ENCODE data around the gene SPDL1. TPM values are rescaled to one million over a fixed set of nuclear protein-coding genes. Genes with fewer than 3 reads are reported as not detected.
A peak's percentile ranks its signal among the peaks of the same experiment; 100 is the strongest.

The SPDL1 gene
- total and polyA plus RNA-seq, 2 of the 4 experiments (the other 2 are of a cell fraction), result 18.8 to 29.4 TPM

- no peak for TF ChIP-seq SMC3 (IDR thresholded peaks at IDR 0.05; ENCODE audit: low read depth, low read length)
Measured at GRCh38 chr5:169592937-169593650, 9.5 kb downstream of the SPDL1 start (continued).

- Histone ChIP-seq H3K4me1 (ENCODE audit: control insufficient read depth, insufficient read depth, low read length) (peaks cover 2% of the 10 kb centered on the region; the same call in 1 of the 2 replicates), H2BK5ac (ENCODE audit: low read depth, low read length, poor library complexity, severe bottlenecking) (peak overlapping the region; percentile 15), H3K56ac (ENCODE audit: extremely low read depth, insufficient read depth, low read length) (no peak overlapping the region), H4K8ac (ENCODE audit: low read depth in 2 of 2, low read length in 2 of 2) (no peak overlapping the region), H3K4me2 (ENCODE audit: low read depth, low read length) (no peak overlapping the region), H3K18ac (ENCODE audit: low read depth, low read length) (peak overlapping the region; percentile 16; the same call in 1 of the 2 replicates), H3K27ac (ENCODE audit: insufficient read depth, low read length) (no peak overlapping the region), H3K14ac (replicated peaks; ENCODE audit: low read depth, low read length) (no peak overlapping the region), H4K5ac (ENCODE audit: low read depth, low read length) (peak overlapping the region; percentile 53; the same call in 1 of the 2 replicates), H2BK20ac (ENCODE audit: low read depth, low read length) (no peak overlapping the region), H3K4me3 (ENCODE audit: insufficient read depth, low read depth, low read length) (no peak overlapping the region), H2AFZ (replicated peaks; ENCODE audit: low read length, poor library complexity) (no peak overlapping the region), H4K91ac (ENCODE audit: insufficient read depth, low read depth, low read length) (no peak overlapping the region), H3K27me3 (ENCODE audit: control insufficient read depth, insufficient read depth, low read length) (no peaks in the 10 kb centered on the region), H2BK120ac (ENCODE audit: low read depth, low read length) (no peak overlapping the region), H3K4ac (ENCODE audit: low read depth, low read length) (no peak overlapping the region), H3K9ac (ENCODE audit: low read depth, low read length) (no peak overlapping the region), H2AK5ac (ENCODE audit: low read depth, low read length) (no peak overlapping the region), H2BK15ac (ENCODE audit: low read depth, low read length) (no peak overlapping the region), H3K9me1 (ENCODE audit: insufficient read depth, low read length) (no peaks in the 10 kb centered on the region), H3K23ac (ENCODE audit: low read depth, low read length) (no peak overlapping the region), H3K36me3 (ENCODE audit: control insufficient read depth, insufficient read depth, low read length) (peaks cover 9% of the 10 kb centered on the region), H3K9me3 (ENCODE audit: control insufficient read depth, insufficient read depth, low read length) (no peaks in the 10 kb centered on the region), H3K79me1 (ENCODE audit: low read depth in 1 of 2, low read length in 2 of 2) (peaks cover 8 to 17% of the 10 kb centered on the region in 2 experiments), H4K20me1 (ENCODE audit: insufficient read depth, low read length) (no peaks in the 10 kb centered on the region), H2AK9ac (replicated peaks; ENCODE audit: low read depth, low read length, poor library complexity) (no peak overlapping the region)
- WGBS, 2 experiments (ENCODE audit: extremely low coverage in 2 of 2, insufficient read length in 1 of 2), result no CpG with 5 or more reads among the region's 1 CpG
- no peak for DNase-seq
- dilution Hi-C loops (cut with HindIII; ENCODE audit: low sequenced_read_pairs, unreplicated experiment) (no loop called here), in situ Hi-C loops (cut with MboI; ENCODE audit: low sequenced_read_pairs) (no loop called here), intact Hi-C loops (cut with micrococcal nuclease) (no loop called here)
- ChIA-PET POLR2A (ENCODE audit: unreplicated experiment) (no interaction called here), CTCF (no interaction called here)
- no TSS peak for BruUV-seq (replicated peaks)
- no peak for ATAC-seq (ENCODE audit: low read depth)
- TF ChIP-seq RFX5 (IDR thresholded peaks at IDR 0.05; ENCODE audit: low read depth, low read length) (no peak), BHLHE40 (IDR thresholded peaks at IDR 0.05; ENCODE audit: low read depth, low read length) (no peak), CTCF (conservative IDR thresholded peaks at IDR 0.05; ENCODE audit: low read depth, low read length) (no peak), FOS (IDR thresholded peaks at IDR 0.05; ENCODE audit: low read depth, low read length) (no peak), MXI1 (IDR thresholded peaks at IDR 0.05; ENCODE audit: borderline replicate concordance, low read depth, low read length) (no peak), RAD21 (IDR thresholded peaks at IDR 0.05; ENCODE audit: low read length) (no peak), SMC3 (IDR thresholded peaks at IDR 0.05; ENCODE audit: low read depth, low read length) (no peak), POLR2A (IDR thresholded peaks at IDR 0.05; ENCODE audit: low read depth, low read length) (no peak), RCOR1 (IDR thresholded peaks at IDR 0.05; ENCODE audit: insufficient replicate concordance, low read length) (no peak), MAZ (IDR thresholded peaks at IDR 0.05; ENCODE audit: borderline replicate concordance, low read depth, low read length) (no peak), MAFK (IDR thresholded peaks at IDR 0.05; ENCODE audit: low read depth, low read length) (no peak), CHD1 (IDR thresholded peaks at IDR 0.05; ENCODE audit: low read depth, low read length) (no peak)
- TF ChIP-seq, protein P1, sequence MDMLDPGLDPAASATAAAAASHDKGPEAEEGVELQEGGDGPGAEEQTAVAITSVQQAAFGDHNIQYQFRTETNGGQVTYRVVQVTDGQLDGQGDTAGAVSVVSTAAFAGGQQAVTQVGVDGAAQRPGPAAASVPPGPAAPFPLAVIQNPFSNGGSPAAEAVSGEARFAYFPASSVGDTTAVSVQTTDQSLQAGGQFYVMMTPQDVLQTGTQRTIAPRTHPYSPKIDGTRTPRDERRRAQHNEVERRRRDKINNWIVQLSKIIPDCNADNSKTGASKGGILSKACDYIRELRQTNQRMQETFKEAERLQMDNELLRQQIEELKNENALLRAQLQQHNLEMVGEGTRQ (IDR thresholded peaks at IDR 0.05; ENCODE audit: low read depth, low read length), result no peak
Measured at GRCh38 chr5:169595172-169595820, 11.7 kb downstream of the SPDL1 start.

All from IMR-90 (cell line).